Stimulated activated CD4-positive, alpha-beta T cell treated with anti-CD3 and anti-CD28 coated beads, Interleukin-1b, Interleukin-23, amount 100 ng/mL, for 4 hours (primary cell): ENCODE measurements around the gene NUDT3.
A peak's percentile ranks its signal among the peaks of the same experiment; 100 is the strongest.
"Not testable (repeated sequence)": the region's sequence is repeated elsewhere in the genome, so short reads cannot be mapped to it uniquely, and the experiment has no call there.

ENCODE experiments used
- DNase-seq, 2 donors: peaks; one replicate each; pipeline ENCODE4 v3.0.0-alpha.2; 2020; ENCODE audit warnings: low read depth in 2 of 2

Gene NUDT3

DNA sequence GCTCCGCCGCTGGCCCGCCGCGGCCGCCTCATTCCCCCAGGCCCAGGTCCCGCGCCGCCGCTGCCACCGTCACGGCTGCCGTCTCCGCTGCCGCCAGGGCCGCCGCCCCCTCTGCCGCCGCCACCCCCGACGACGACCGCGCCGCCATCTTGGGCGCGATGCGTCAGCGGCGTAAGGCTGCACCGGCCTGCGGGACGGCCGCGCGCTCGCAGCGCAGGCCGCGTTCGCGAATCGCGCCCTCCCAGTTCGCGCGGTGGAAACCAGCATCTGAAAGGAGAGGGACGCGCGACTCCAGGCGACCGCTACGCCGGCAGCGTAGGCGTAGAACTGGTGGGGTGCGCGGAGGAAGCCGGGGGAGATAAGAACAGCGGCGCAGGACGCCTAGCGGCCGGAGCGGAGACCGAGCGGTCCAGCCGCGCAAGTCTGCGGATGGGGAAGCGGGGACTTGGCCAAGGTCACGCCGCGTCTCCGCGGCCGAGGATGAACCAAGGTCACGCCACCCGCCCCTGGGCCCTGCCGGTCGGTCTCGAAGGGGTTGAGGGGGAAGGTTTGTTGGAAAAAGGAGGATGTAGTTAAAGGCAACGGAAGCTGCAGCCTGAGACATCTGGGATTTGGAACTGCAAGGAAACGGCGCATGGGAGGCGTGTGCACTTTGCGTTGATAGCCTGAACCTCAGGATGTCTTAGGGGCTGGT, at the start of gene NUDT3:
NUDT3 (minus strand) TSS at position 173 of the 694 bp plus-strand sequence. CDS start 307 bp downstream, outside the sequence.
- peak; percentile 89 to 91 for DNase-seq

DNA sequence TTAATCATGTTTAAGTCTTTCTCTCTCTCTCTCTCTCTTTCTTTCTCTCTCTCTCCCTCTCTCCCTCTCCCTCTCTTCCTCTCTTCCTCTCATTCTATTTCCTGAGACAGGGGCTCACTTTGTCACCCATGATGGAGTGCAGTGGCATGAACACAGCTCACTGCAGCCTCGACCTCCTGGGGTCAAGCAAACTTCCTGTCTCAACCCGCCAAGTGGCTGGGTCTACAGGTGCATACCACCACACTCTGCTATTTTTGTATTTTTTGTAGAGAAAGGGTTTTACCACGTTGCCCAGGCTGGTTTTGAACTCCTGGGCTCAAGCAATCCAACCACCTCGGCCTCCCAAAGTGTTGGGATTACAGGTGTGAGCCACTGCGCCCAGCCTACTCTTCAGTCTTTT, 49.1 kb upstream of the NUDT3 start:
- no peak for DNase-seq

DNA sequence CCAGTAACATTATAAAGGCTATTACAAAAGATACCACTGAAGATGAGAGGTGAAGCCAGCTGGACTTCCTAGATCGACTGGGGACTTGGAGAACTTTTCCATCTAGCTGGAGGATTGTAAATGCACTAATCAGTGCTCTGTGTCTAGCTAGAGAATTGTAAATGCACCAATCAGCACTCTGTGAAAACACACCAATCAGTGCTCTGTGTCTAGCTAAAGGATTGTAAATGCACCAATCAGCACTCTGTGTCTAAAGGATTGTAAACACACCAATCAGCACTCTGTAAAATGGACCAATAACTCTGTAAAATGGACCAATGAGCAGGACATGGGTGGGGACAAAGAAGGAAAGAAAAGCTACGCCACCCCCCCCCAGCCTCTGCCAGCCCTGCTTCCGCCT, 47.0 kb upstream of the NUDT3 start:
- DNase-seq: no peak

DNA sequence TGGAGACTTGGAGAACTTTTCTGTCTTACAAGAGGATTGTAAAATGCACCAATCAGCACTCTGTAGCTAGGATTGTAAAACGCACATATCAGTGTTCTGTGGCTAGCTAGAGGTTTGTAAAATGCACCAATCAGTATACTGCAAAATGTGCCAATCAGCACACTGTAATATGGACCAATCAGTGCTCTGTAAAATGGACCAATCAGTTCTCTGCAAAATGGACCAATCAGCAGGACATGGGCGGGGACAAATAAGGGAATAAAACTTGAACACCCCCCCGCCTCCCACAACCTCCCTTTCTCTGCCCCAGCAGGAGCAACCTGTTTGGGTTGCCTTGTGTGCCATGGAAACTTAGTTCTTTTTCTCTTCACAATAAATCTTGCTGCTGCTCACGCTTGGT, 46.2 kb upstream of the NUDT3 start:
- DNase-seq: no peak

DNA sequence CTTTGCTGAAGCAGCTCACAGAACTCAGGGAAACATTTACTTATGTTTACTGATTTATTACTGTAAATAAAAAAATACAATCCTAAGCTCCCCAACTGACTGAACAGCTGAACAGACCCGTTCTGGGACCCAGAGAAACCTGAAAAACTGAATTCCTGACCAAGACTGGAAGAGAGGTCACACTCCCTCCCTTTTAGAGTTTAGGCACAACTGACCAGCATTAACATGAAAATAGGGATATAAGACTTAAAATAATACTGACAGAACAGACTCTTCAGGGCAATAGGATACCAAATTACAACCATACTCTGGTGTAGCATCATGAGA, 45.1 kb upstream of the NUDT3 start:
- DNase-seq: no peak

DNA sequence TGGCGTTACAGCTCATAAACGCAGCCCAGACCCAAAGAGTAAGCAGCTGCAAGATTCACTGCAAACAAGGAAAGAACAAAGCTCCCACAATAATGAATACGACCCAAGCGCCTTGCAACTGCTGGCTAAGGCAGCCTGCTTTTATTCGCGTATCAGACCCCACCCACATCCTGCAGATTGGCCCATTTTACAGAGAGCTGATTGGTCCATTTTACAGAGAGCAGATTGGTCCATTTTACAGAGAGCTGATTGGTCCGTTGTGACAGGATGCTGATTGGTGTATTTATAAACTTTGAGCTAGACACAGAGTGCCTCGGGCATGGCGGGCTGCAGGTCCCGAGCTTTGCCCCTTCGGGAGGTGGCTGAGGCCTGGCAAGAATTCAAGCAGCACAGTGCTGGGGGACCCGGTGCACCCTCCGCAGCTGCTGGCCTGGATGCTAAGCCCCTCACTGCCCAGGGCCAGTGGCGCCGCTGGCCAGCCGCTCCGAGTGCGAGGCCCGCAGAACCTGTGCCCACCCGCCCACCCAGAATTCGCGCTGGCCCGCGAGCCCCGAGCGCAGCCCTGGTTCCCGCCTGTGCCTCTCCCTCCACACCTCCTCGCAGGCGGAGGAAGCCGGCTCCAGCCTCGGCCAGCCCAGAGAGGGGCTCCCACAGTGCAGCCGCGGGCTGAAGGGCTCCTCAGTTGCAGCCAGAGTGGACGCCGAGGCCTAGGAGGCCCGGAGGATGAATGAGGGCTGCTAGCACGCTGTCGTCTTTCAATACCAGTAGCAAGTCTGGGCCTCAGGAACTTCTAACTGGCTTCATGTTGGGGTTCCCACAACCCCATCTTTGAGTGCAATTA, 44.6 kb upstream of the NUDT3 start:
- DNase-seq: no peak

DNA sequence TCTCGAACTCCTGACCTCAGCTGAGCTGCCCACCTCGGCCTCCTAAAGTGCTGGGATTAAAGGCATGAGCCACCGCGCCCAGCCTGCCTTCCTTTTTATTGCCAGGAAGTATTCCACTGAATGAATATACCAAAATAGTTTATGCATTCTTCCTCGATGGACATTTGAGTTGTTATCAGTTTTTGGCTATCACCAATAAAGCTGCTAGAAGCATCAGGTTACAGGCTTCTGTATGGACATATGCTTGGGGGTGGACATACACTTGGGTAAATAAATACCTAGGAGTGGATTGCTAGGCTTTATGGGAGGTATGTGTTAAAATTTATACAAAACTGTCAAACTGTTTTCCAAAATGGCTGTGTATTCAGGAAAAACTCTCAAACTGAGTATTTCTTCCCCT, 43.4 kb upstream of the NUDT3 start:
- DNase-seq: no peak

DNA sequence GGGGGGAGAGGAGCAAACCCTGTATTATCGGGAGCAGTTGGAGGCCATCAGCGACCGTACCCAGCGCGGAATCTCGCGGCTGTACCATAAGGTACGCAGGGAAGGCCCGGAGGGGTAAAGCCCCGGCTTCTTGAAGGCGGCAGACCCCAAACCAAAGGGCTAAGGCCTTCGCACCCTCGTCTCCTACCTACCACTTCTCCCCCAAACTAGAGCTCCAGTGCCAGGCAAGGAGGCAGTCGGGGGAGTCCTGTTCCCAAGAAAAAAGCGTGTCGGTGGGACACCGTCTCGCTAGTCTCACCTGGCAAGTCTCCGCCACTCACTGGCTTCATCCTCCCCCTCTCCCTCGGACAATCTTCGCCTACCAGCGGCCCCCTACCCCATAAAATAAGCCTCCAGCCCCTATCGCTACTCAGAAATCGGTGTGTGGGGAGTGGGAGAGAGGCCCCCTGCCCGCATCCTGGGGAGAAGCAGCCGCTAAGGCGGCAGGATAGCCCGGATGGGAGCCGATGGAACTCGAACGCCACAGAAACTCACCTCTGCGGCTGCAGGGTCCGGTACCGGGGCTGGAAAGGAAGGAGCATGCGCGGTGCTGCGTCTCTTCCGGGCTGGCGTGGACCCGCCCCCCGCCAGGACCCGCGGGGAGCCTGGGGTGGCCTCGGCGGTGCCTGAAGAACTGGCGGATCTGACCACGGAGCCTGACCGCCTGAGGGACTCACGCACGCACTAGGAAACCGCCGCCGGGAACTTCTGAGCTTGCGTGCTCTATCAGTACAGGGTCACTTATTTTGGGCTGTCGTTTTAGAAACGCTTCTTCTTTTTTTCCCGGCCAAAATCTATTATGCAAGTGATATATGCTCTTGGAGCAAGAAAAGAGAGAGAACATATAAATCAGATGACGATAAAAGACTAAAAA, 33.3 kb upstream of the NUDT3 start, which contains the start of gene RPS10:
RPS10 (minus strand) TSS at position 572 of the 913 bp plus-strand sequence. CDS start 848 bp downstream, outside the sequence.
- DNase-seq: peak; percentile 89 to 93

DNA sequence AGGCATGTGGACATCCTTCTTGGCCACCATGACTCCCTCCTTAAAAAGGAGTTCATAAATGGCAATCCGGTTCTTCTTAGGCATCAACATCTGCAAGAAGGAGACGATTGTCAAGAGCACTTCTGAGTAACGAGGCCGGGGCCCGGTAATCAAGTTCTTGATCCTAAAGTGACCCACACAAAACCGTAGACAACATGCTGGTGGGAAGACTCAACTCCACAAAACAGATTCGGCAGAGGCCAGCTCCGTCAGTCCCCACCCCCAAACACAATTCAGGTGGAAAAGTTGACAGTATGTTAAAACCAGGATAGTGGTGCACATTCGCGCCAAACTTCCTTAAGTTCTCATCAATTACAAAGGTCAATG, 32.6 kb upstream of the NUDT3 start:
- peak in 1 of 2 donors; percentile 13 for DNase-seq

DNA sequence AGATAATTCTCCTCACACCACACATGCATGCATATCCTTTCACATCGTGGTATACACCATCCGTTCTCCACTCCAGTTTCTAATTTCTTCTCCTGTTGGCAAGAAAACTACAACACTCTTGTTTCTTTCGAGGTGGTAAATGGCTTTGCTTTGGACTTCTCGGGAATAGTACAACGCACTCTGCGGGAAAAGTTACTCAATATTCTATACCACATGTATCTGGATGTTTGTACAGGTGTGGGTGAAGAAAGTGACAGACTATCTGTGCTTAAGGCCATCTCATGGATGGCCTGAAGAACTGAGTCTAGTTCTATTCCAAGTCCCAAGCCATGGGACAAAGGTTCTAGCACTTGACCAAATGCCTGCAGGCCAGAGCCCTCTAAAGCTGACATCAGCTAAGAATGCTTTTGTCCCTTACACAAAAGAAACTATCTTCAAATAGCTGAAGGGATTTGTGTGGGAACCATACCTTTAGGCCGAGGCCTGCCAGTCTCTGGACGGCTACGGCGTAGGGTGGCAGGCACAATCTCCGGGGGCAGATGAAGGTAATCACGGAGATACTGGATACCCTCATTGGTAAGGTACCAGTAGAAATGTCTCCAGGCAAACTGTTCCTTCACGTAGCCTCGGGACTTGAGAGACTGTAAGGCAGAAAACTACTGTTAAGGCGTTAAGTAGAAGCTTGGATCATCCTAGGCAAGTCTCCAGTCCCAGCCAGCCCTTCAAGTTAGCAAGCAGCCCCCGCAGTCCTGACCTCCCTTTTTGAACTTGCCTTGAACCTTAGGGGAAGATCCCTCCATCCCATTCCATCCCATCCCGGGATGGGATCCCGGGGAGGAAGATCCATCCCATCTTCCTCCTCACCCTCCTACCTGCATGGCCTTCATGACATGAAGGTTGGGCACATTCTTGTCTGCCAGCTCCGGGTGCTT, 32.0 kb upstream of the NUDT3 start:
- no peak for DNase-seq

DNA sequence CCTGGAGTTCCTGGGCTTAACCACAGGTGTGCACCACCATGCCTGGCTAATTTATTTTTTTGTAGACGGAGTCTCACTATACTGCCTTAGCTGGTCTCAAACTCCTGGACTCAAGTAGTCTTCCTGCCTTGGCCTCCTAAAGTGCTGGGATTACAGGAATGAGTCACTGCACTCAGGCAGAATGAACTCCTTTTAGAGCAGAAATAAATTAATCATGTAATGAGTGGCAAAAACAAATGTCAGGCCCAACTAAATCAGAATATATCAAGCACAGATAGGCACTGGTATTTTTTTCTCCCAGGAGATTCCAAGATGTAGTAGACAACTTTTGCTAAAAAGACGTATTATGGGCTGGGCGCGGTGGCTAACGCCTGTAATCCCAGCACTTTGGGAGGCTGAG, 30.8 kb upstream of the NUDT3 start:
- DNase-seq: no peak

DNA sequence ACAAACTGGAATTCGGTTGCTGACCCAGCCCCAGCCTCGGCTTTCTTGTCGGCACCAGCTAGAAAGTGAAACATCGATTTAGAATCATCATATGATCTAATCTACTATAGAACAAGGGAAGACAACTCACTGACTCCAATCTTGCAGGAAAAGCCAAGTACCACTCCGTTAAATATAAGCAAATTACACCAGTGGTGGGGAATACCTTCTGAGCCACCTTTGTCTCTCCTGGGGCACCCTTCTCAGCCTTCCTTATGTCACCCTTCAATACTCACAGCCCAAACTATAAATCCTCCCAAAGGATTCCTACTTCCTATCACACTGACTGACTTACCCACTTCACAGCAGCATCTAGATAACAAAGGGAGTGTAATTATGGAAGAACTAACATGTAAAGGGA, 25.9 kb upstream of the NUDT3 start:
- DNase-seq: no peak

DNA sequence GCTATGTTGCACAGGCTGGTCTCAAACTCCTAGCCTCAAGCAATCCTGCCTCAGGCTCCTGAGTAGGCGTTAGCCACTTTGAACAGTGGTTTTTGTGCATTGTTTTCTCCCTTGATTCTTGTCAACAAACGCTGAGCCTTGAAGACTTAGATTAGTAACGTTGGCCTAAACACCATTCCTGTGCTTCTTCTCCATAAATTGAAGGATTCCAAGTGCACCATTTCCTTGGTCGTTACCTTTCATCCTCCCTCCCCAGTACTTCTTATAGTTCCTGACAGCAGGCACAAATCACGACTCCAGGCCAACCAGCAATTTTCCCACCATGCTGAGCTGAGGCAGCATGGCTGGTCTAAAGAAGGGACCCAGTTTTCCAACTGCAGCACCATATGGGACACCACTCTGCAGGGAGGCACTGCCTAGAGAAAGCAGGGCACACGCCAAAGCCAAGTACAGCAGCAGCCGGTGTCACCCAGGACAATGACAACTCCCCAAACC, 24.5 kb upstream of the NUDT3 start:
- no peak for DNase-seq

DNA sequence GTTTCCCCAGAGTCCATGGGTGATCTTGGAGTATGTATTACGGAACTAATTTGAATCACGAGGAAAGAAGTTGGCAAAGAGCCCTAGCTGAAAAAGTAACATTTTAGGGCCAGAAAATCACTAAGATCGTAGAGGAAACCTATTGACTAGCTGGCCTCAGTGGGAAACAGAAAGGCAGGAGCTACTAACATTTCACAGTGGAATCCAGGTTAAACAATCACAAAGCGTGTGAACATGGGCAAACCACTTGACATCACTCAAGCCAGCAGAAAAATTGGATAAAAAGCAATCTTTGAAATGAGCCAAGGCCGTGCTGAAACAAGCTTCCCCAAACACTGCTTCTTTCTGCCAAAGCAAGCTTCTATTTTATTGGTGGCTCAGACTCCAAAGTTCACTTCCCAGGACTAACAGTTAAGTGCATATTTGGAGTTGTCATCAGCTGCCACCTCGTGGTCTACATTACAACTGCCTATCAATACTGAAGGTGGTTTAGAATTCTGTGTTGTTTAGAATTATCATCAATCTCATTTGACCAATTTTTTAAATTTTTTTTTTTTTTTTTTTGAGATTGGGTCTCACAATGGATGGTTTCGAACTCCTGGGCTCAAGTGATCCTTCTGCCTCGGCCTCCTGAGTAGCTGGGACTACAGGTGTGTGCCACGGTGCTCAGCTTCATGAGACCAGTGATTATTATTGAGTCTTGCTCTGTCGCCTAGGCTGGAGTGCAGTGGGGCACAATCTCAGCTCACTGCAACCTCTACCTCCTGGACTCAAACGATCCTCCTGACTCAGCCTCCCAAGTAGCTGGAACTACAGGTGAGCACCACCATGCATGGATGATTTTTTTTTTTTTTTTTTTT, 22.8 kb upstream of the NUDT3 start:
- peak in 1 of 2 donors; percentile 28 for DNase-seq

DNA sequence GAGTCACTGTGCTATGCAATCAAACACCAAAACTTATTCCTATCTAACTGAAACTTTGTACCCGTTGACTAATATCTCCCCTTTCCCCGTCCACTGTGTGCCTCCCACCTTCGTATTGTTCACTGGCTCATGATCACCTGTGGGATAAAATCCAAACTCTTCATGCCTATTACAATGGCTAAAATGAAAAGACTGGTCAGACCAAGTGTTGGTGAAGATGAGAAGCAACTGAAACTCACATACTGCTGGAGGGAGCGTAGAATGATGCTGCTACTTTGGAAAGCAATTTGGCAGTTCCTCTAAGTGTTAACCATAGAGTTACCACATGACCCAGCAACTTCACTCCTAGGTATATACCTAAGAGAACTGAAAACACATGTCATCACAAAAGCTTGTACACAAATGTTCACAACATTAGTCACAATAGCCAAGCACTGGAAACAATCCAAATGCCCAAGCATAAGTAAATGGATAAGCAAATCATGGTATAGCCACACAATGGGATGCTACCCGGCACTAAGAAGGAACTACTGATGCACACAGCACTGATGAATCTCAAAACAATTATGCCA, 20.3 kb upstream of the NUDT3 start:
- DNase-seq: no peak

DNA sequence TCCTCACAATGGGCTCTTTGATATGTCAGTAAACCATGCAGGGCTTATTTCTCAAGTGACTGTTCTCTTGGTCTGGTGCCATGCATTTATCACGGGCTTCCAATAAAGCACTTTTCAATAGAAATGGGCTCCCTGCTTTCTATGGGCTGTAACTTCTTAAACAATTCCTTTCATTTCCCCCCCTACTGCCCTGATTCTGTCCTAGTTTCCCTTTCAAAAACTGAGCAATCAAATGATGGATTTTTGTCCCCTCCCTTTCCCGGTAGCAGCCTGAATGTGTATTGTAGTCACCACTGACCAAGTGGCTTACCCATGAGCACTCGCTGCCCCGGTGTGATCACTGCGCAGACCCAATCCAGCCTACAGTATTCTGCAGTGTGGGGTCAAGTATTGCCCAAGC, 19.5 kb upstream of the NUDT3 start:
- DNase-seq: no peak

DNA sequence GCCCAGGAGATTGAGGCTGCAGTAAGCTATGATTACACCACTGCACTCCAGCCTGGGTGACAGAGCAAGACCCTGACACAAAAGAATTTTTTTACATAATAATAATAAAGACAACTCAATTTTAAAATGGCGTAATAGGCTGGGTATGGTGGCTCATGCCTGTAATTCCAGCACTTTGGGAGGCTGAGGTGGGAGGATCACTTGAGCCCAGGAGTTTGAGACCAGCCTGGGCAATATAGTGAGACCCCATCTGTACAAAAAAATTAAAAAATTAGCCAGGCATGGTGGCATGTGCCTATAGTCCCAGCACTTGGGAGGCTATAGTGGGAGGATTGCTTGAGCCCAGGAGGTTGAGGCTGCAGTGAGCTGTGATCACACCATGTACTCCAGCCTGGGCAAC, 15.4 kb upstream of the NUDT3 start:
- not testable (repeated sequence) for DNase-seq

DNA sequence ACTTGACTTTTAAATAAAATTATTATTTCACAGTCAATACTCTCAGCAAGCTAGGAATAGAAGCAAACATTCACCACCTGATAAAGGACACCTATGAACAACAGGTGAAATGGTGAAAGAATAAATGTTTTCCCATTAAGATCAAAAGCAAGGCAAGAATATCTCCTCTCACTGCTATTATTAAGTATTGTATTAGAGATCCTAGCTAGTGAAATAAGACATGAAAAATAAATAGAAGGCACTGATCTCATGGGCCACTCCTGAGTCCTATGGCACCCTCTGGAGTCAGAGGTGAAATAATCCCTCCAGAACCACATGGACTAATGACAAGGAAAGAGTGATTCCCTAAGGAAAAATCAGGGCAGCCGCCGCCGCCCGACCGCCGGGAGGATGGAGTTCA, 4.0 kb upstream of the NUDT3 start:
- DNase-seq: no peak

DNA sequence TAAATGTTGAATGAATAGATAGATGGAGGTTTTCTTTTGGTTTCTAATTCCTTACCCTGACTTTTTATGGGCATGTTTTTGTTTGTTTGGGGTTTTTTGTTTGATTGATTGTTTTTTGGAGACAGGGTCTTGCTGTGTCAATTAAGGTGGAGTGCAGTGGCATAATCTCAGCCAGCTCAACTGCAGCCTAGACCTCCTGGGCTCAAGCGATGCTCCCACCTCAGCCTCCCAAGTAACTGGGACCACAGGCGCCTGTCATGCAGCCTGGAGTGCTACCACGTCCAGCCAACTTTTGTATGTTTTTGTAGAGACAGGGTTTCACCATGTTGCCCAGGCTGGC, 1.5 kb upstream of the NUDT3 start:
- no peak for DNase-seq
